GM13976 (cell line): Measurements from ENCODE around the gene ZNF93.
"Not testable (repeated sequence)": the region's sequence is repeated elsewhere in the genome, so short reads cannot be mapped to it uniquely, and the experiment has no call there.

ENCODE experiments used
- DNase-seq: peaks from one replicate; pipeline ENCODE4 v3.0.0; 2012; ENCODE audit warnings: low spot score
- in situ Hi-C: fragments of 300-500 bp; cut with MboI; formaldehyde crosslinking; loops from one replicate; pipeline ENCODE4 v1.12.0; 2022; ENCODE audit warnings: low sequenced_read_pairs, mixed read lengths, inconsistent platforms; ENCODE audit not compliant: unreplicated experiment
- TF ChIP-seq, protein P1 (sequence below): IDR thresholded peaks from 2 replicates; pipeline ENCODE4 v1.5.1; 2012; ENCODE audit warnings: borderline replicate concordance, mild to moderate bottlenecking; ENCODE audit not compliant: insufficient read depth; ENCODE audit errors: extremely low read depth, missing control alignments, control extremely low read depth

ZNF93 gene

DNA sequence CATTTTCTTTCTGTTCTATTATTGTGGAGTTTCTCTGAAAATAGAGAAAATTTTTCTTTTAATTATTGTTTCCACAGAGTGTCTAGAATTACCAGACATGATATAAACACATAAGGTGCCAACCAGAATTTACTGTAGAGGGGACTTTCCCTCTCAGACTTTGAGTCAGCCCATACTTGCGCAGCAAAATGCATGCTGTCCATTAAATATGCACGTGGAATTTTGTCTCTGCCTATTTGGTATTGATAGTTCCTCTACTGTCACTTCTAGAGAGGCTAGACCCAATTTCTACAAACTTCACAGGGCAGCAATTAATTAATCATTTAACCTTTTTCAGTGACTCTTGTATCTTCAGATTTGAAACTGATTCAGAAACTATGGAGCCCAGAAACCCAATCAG lies 8.9 kb downstream of the ZNF93 start:
- TF ChIP-seq, protein P1, sequence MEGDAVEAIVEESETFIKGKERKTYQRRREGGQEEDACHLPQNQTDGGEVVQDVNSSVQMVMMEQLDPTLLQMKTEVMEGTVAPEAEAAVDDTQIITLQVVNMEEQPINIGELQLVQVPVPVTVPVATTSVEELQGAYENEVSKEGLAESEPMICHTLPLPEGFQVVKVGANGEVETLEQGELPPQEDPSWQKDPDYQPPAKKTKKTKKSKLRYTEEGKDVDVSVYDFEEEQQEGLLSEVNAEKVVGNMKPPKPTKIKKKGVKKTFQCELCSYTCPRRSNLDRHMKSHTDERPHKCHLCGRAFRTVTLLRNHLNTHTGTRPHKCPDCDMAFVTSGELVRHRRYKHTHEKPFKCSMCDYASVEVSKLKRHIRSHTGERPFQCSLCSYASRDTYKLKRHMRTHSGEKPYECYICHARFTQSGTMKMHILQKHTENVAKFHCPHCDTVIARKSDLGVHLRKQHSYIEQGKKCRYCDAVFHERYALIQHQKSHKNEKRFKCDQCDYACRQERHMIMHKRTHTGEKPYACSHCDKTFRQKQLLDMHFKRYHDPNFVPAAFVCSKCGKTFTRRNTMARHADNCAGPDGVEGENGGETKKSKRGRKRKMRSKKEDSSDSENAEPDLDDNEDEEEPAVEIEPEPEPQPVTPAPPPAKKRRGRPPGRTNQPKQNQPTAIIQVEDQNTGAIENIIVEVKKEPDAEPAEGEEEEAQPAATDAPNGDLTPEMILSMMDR = no peak
- in situ Hi-C loops = no loop called here
- DNase-seq = no peak

DNA sequence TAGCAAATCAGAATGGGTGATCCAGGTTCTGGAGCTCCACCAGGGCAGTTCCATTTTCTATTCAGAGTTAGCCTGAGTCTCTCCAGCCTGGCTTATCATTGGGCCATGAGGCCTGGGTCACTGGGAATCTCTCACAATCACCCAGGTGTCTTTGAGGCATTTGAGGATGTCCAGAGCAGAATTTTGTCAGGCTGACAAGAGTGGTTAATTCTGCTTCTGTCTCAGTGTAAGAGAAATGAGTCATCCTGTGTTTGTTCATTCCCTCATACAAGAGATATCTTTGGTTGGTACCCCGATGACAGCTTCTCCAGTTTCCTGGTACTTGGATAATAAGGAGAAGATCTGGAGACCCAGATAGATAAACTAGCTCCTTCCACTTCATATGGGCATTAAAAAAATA lies 10.4 kb downstream of the ZNF93 start:
- TF ChIP-seq, protein P1 = no peak
- in situ Hi-C loops = no loop called here

DNA sequence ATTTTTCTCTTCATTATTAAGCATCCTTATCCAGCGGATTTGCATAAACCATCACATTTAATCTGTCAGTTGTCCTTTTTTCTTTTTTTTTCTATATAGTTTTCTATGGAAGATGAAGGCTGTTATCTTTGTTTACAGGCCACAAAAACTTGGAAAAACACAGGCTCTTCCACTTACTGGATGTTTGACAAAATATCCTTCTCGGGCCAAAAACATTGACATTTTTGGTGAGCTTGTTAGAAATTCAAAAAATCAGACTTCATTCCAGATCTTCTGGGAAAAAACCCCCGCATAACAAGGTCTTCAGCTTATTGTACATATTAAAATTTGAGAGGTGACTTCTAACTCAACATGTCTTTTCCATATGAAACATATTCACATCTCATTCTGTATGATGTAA lies 13.8 kb downstream of the ZNF93 start:
- TF ChIP-seq, protein P1 = no peak
- DNase-seq = no peak
- in situ Hi-C loops = no loop called here

More for the DNA sequence above, 10.4 kb downstream of the ZNF93 start:
- no peak for DNase-seq

DNA sequence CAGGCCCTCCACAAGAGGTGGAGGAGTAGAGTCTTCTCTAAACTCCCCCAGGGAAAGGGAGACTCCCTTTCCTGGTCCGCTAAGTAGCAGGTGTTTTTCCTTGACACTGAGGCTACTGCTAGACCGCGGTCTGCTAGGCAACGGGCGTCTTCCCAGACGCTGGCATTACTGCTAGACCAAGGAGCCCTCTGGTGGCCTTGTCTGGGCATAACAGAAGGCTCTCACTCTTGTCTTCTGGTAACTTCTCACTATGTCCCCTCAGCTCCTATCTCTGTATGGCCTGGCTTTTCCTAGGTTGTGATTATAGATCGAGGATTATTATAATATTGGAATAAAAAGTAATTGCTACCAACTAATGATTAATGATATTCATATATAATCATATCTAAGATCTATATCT lies 29.7 kb downstream of the ZNF93 start:
- in situ Hi-C loops, DNase-seq: not testable (repeated sequence)

DNA sequence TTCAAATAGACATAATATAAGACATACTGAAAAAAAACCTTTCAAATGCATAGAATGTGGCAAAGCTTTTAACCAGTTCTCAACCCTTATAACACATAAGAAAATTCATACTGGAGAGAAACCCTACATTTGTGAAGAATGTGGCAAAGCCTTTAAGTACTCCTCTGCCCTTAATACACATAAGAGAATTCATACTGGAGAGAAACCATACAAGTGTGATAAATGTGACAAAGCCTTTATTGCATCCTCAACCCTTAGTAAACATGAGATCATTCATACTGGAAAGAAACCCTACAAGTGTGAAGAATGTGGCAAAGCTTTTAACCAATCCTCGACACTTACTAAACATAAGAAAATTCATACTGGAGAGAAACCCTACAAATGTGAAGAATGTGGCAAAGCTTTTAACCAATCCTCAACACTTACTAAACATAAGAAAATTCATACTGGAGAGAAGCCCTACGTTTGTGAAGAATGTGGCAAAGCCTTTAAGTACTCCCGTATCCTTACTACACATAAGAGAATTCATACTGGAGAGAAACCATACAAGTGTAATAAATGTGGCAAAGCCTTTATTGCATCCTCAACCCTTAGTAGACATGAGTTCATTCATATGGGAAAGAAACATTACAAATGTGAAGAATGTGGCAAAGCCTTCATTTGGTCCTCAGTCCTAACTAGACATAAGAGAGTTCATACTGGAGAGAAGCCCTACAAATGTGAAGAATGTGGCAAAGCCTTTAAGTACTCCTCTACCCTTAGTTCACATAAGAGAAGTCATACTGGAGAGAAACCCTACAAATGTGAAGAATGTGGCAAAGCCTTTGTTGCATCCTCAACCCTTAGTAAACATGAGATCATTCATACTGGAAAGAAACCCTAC lies 32.9 kb downstream of the ZNF93 start:
- DNase-seq, in situ Hi-C loops: not testable (repeated sequence)

DNA sequence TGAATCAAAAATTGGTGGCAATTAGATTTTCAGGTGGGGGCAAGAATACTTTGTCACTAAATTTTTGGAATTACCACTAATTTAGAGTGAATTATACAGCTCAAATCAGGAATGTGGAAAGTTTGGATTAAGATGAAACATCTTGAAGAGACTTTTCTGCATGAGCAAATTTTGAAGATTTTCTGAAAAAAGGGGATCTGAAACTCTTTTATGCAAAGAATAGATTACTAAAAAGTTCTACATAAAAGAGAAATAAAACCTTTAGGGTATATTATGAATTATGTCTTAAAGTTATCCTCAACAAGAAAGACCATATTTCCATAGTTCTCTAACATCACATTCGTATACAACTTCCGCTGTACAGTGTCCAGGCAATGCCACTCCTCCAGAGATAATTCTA lies 36.7 kb downstream of the ZNF93 start:
- TF ChIP-seq, protein P1 = no peak
- in situ Hi-C loops = no loop called here
- no peak for DNase-seq

DNA sequence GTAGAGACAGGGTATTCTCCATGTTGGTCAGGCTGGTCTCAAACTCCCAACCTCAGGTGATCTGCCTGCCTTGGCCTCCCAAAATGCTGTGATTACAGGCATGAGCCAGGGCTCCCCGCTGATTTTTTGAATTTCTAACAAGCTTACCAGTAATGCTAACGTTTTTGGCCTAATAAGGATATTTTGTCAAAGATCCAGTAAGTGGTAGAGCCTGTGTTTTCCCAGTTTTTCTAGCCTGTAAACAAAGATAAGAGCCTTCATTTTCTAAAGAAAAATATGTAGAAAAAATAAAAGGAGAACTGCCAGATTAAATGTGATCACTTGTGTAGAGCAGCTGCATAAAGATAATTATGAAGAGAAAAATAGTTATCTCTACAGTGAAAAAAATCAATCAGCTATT lies 37.7 kb downstream of the ZNF93 start:
- in situ Hi-C loops = no loop called here
- TF ChIP-seq, protein P1 = no peak
- no peak for DNase-seq
